Lower leg skin (tissue), 3 donors: ENCODE data around the gene SPHKAP.

ENCODE experiments used
- POLR2A ChIP-seq, 2 donors: fragments of 450-650 bp; IDR thresholded peaks; one replicate each; pipeline ENCODE4 v1.6.1; 2016 to 2017; ENCODE audit warnings: antibody characterized with exemption in 2 of 2, mild to moderate bottlenecking in 1 of 2, moderate library complexity in 1 of 2
- TF ChIP-seq, protein P1 (sequence below), 3 donors: fragments of 450-650 bp; IDR thresholded peaks; one replicate each; pipeline ENCODE4 v1.5.1; 2016; ENCODE audit warnings: antibody characterized with exemption in 3 of 3, mild to moderate bottlenecking in 3 of 3, moderate library complexity in 2 of 3

GRCh38 chr2:228065686-228066085, 115.8 kb downstream of the SPHKAP start:
- TF ChIP-seq, protein P1, sequence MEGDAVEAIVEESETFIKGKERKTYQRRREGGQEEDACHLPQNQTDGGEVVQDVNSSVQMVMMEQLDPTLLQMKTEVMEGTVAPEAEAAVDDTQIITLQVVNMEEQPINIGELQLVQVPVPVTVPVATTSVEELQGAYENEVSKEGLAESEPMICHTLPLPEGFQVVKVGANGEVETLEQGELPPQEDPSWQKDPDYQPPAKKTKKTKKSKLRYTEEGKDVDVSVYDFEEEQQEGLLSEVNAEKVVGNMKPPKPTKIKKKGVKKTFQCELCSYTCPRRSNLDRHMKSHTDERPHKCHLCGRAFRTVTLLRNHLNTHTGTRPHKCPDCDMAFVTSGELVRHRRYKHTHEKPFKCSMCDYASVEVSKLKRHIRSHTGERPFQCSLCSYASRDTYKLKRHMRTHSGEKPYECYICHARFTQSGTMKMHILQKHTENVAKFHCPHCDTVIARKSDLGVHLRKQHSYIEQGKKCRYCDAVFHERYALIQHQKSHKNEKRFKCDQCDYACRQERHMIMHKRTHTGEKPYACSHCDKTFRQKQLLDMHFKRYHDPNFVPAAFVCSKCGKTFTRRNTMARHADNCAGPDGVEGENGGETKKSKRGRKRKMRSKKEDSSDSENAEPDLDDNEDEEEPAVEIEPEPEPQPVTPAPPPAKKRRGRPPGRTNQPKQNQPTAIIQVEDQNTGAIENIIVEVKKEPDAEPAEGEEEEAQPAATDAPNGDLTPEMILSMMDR (IDR thresholded peaks at IDR 0.05), result no peak
- TF ChIP-seq POLR2A (IDR thresholded peaks at IDR 0.05), result no peak
